H1 (cell line): ENCODE measurements around the gene CTSK. TPM values are rescaled to one million over a fixed set of nuclear protein-coding genes. Genes with fewer than 3 reads are reported as not detected.

ENCODE experiments used
- CTCF ChIA-PET: fragments of 300-600 bp; sonication (Branson Sonifier 250); formaldehyde crosslinking; loops from one replicate; lab custom pipeline; 2021; ENCODE audit not compliant: partially characterized antibody; lab: Charles Lee
- POLR2A ChIA-PET: fragments of 300-600 bp; sonication (Branson Sonifier 250); formaldehyde crosslinking; loops from one replicate; lab custom pipeline; 2021; ENCODE audit warnings: inconsistent platforms; ENCODE audit not compliant: partially characterized antibody; lab: Charles Lee
- DNase-seq, 2 experiments: peaks; one replicate each; pipeline versions ENCODE4 v3.0.0 to v3.0.0-alpha.2; 2010 to 2022; ENCODE audit warnings: low spot score in 2 of 2, low read depth in 1 of 2, mixed read lengths in 1 of 2
- FAIRE-seq: peaks from 2 replicates; lab custom pipeline; 2011; peaks lifted over from hg19 to GRCh38; lab: Jason Lieb, UNC
- H2AFZ ChIP-seq: 2 replicates; pipeline ENCODE4 v1.8.1; 2012; ENCODE audit warnings: low read length, inconsistent platforms
- H2AK5ac ChIP-seq: 2 replicates; pipeline ENCODE4 v1.6.1; 2013; ENCODE audit warnings: low read depth, low read length
- H2BK120ac ChIP-seq: replicated peaks from 2 replicates; pipeline ENCODE3; 2013; ENCODE audit warnings: low read depth, low read length, inconsistent platforms
- H2BK12ac ChIP-seq: 2 replicates; pipeline ENCODE4 v1.6.1; 2013; ENCODE audit warnings: low read depth, low read length
- H2BK15ac ChIP-seq: 2 replicates; pipeline ENCODE4 v1.6.1; 2013; ENCODE audit warnings: low read length
- H2BK20ac ChIP-seq: 2 replicates; pipeline ENCODE4 v1.6.1; 2013; ENCODE audit warnings: low read length
- H2BK5ac ChIP-seq: 2 replicates; pipeline ENCODE4 v1.6.1; 2013; ENCODE audit warnings: low read depth, low read length
- H3K14ac ChIP-seq: 2 replicates; pipeline ENCODE4 v1.6.1; 2013; ENCODE audit warnings: inconsistent platforms; ENCODE audit not compliant: insufficient read length
- H3K18ac ChIP-seq: 2 replicates; pipeline ENCODE4 v1.6.1; 2013; ENCODE audit warnings: low read length; ENCODE audit errors: extremely low read depth
- H3K23ac ChIP-seq: 2 replicates; pipeline ENCODE4 v1.6.1; 2013; ENCODE audit warnings: inconsistent platforms; ENCODE audit not compliant: insufficient read length
- H3K23me2 ChIP-seq: 2 replicates; pipeline ENCODE4 v1.6.1; 2013; ENCODE audit warnings: low read depth, low read length
- H3K27ac ChIP-seq: 2 replicates; pipeline ENCODE4 v1.6.1; 2011; ENCODE audit warnings: low read depth, low read length, inconsistent platforms
- H3K27me3 ChIP-seq, 4 experiments: replicated peaks in 1 of 4; 1 replicate in 1 of 4; 2 replicates in 3 of 4; pipeline versions ENCODE4 v1.6.1 to v1.8.1; 2011 to 2013; ENCODE audit warnings: low read length in 3 of 4, mild to moderate bottlenecking in 3 of 4, inconsistent platforms in 2 of 4, mixed read lengths in 2 of 4, moderate library complexity in 1 of 4; ENCODE audit not compliant: control insufficient read depth in 3 of 4, insufficient read depth in 3 of 4; ENCODE audit errors: extremely low read depth in 1 of 4
- H3K36me3 ChIP-seq, 4 experiments: 2 replicates each; pipeline versions ENCODE4 v1.6.1 to v1.8.1; 2011 to 2013; ENCODE audit warnings: mild to moderate bottlenecking in 4 of 4, low read length in 3 of 4, moderate library complexity in 2 of 4, control low read depth in 1 of 4, inconsistent platforms in 1 of 4; ENCODE audit not compliant: insufficient read depth in 4 of 4, control insufficient read depth in 2 of 4
- H3K4ac ChIP-seq: replicated peaks from 2 replicates; pipeline ENCODE3; 2013; ENCODE audit warnings: low read length, low read depth, mixed read lengths, inconsistent platforms; ENCODE audit not compliant: insufficient read length
- H3K4me1 ChIP-seq, 4 experiments: replicated peaks in 1 of 4; 1 replicate in 1 of 4; 2 replicates in 3 of 4; pipeline versions ENCODE4 v1.6.1 to v1.8.1; 2011 to 2013; ENCODE audit warnings: low read length in 3 of 4, inconsistent platforms in 2 of 4, mixed read lengths in 1 of 4; ENCODE audit not compliant: insufficient read depth in 4 of 4, control insufficient read depth in 3 of 4
- H3K4me2 ChIP-seq, 2 experiments: 2 replicates each; pipeline versions ENCODE4 v1.6.1 to v1.8.1; 2011 to 2013; ENCODE audit warnings: low read depth in 2 of 2, low read length in 2 of 2, control low read depth in 1 of 2, inconsistent platforms in 1 of 2, mild to moderate bottlenecking in 1 of 2; ENCODE audit not compliant: insufficient read depth in 1 of 2
- H3K4me3 ChIP-seq, 4 experiments: fragments of 200-600, 300-600 bp in 1 of 4; sonication (generic), shearing (Covaris generic), sonication (Bioruptor Twin) in 1 of 4; 2 replicates each; pipeline versions ENCODE4 v1.5.1 to v1.8.1; 2011 to 2016; ENCODE audit warnings: low read length in 4 of 4, low read depth in 3 of 4, control low read depth in 2 of 4, inconsistent platforms in 2 of 4, mild to moderate bottlenecking in 2 of 4, mixed read lengths in 1 of 4, moderate library complexity in 1 of 4; ENCODE audit not compliant: insufficient read depth in 2 of 4; ENCODE audit errors: extremely low read depth in 1 of 4
- H3K56ac ChIP-seq: replicated peaks from 2 replicates; pipeline ENCODE3; 2013; ENCODE audit warnings: low read depth, mild to moderate bottlenecking, mixed read lengths, low read length, inconsistent platforms; ENCODE audit not compliant: insufficient read length
- H3K79me1 ChIP-seq: 2 replicates; pipeline ENCODE4 v1.6.1; 2013; ENCODE audit warnings: low read depth, low read length, control low read depth
- H3K79me2 ChIP-seq, 2 experiments: 2 replicates each; pipeline versions ENCODE4 v1.6.1 to v1.8.1; 2012 to 2013; ENCODE audit warnings: low read length in 2 of 2, mild to moderate bottlenecking in 2 of 2, inconsistent platforms in 1 of 2; ENCODE audit not compliant: insufficient read depth in 2 of 2, control insufficient read depth in 1 of 2
- H3K9ac ChIP-seq, 4 experiments: replicated peaks in 1 of 4; 1 replicate in 1 of 4; 2 replicates in 3 of 4; pipeline versions ENCODE4 v1.6.1 to v1.8.1; 2011 to 2013; ENCODE audit warnings: low read depth in 3 of 4, low read length in 3 of 4, control low read depth in 2 of 4, mild to moderate bottlenecking in 2 of 4, moderate library complexity in 2 of 4, inconsistent platforms in 1 of 4; ENCODE audit errors: extremely low read depth in 1 of 4
- H3K9me3 ChIP-seq, 2 experiments: 2 replicates each; pipeline versions ENCODE4 v1.6.1 to v1.8.1; 2012 to 2013; ENCODE audit warnings: mild to moderate bottlenecking in 2 of 2, moderate library complexity in 2 of 2, control low read depth in 1 of 2, inconsistent platforms in 1 of 2, low read depth in 1 of 2, low read length in 1 of 2, mixed read lengths in 1 of 2; ENCODE audit not compliant: insufficient read depth in 2 of 2
- H4K20me1 ChIP-seq, 2 experiments: replicated peaks in 1 of 2; 2 replicates each; pipeline versions ENCODE3 to v1.8.1; 2011 to 2013; ENCODE audit warnings: inconsistent platforms in 2 of 2, low read length in 2 of 2, mild to moderate bottlenecking in 1 of 2; ENCODE audit not compliant: insufficient read depth in 2 of 2, control insufficient read depth in 1 of 2
- H4K5ac ChIP-seq: 2 replicates; pipeline ENCODE4 v1.6.1; 2013; ENCODE audit warnings: low read length, low read depth, mixed read lengths, inconsistent platforms; ENCODE audit not compliant: insufficient read length
- H4K8ac ChIP-seq: 2 replicates; pipeline ENCODE4 v1.8.0; 2013; ENCODE audit warnings: mild to moderate bottlenecking, moderate library complexity, low read length, inconsistent platforms; ENCODE audit not compliant: insufficient read depth; ENCODE audit errors: extremely low read depth
- H4K91ac ChIP-seq: replicated peaks from 2 replicates; pipeline ENCODE3; 2013; ENCODE audit warnings: low read length, mixed read lengths, inconsistent platforms; ENCODE audit not compliant: insufficient read length
- BACH1 ChIP-seq: IDR thresholded peaks from 2 replicates; pipeline ENCODE4 v1.6.1; 2012; ENCODE audit warnings: low read length, improper control_type of control experiment
- E2F6 ChIP-seq: IDR thresholded peaks from 2 replicates; pipeline ENCODE4 v1.6.1; 2012; ENCODE audit warnings: inconsistent platforms
- WGBS, 2 experiments: shearing (Covaris generic) in 1 of 2; methylation state at CpG; one replicate each; pipeline versions ENCODE4 v1.1.6 to v1.1.7; 2013 to 2015; ENCODE audit warnings: low lambda C conversion rate in 2 of 2, mixed read lengths in 2 of 2, inconsistent platforms in 1 of 2, low coverage in 1 of 2, missing lambda C conversion rate in 1 of 2; ENCODE audit not compliant: insufficient replicate concordance in 2 of 2, insufficient coverage in 1 of 2, insufficient read length in 1 of 2; ENCODE audit errors: extremely low coverage in 1 of 2, missing lambda C conversion rate in 1 of 2; 5-methylcytosine and 5-hydroxymethylcytosine counted together
- polyA plus RNA-seq, 7 experiments: library from polyadenylated mRNA; depleted of rRNA in 3 of 7; stranded (reverse) in 5 of 7; unstranded in 2 of 7; fragments of >200 nt in 5 of 7; fragments of 200-250 nt in 2 of 7; gene quantifications; 1 replicate in 5 of 7; 2 replicates in 1 of 7; 4 replicates in 1 of 7; pipeline versions ENCODE4 v1.2.1 to v1.2.3, GENCODE V29; 2011 to 2013; ENCODE audit warnings: missing spikeins in 2 of 7, mixed read lengths in 2 of 7
- total RNA-seq: library from RNA; stranded (reverse); fragmentation: NEBNext Ultra II Directional; extraction: Animal tissue kit (Norgen Biotek cat#: 25700); gene quantifications from 2 replicates; pipeline ENCODE4 v1.2.1, GENCODE V29; 2021

The CTSK gene
- total and polyA plus RNA-seq, 2 of the 8 experiments (the other 6 are each of a cell fraction or from before 2014, with no cell fraction given) = 2.7 to 4.2 TPM

DNA sequence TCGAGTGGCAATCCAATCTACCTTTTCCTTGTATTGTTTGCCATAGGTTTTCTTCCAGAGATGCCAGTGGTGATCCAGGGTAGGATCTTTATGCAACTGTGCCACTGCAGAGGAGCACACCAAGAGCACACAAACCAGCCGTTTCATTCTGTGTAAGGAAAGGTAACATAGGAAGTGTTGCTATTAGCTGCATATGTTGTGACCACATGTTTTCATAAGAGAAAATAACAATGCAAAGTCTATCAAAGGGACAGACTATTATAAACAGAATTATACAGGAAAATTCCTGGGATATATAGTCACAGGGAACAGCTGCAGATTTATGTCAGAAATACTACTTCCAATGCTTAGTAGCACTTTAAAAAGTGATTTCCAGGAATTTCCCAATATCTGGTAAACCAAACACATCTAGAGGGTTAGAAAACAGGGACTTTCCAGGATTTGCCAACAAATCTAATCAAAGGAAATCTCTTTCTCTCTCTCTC lies 43.4 kb downstream of the CTSK start:
- H2BK20ac ChIP-seq = no peak overlapping the region
- H2AFZ ChIP-seq = no peak overlapping the region
- H3K4ac ChIP-seq = no peak overlapping the region
- no peak overlapping the region for H2BK15ac ChIP-seq
- no peak overlapping the region for H3K23ac ChIP-seq
- H3K9ac ChIP-seq = no peak overlapping the region
- no peak overlapping the region for H4K8ac ChIP-seq
- H2BK120ac ChIP-seq = no peak overlapping the region
- ChIA-PET POLR2A (interaction anchor here (1.0 kb wide), 1 partner anchor 11 kb away, joined by 6 read pairs; no protein-coding TSS in a partner anchor), CTCF (interaction anchor here (1.7 kb wide), 1 partner anchor 49 kb away, joined by 5 read pairs; no protein-coding TSS in a partner anchor)
- H3K36me3 ChIP-seq = no peaks in the 10 kb centered on the region
- H3K18ac ChIP-seq = no peak overlapping the region
- no peak for FAIRE-seq
- no peak overlapping the region for H2AK5ac ChIP-seq
- no peak overlapping the region for H3K14ac ChIP-seq
- H3K4me2 ChIP-seq = no peak overlapping the region
- WGBS, 2 experiments = 91% methylated on average over 2 of the region's 2 CpGs; no CpG with 5 or more reads in 1 of the 2 experiments
- no peaks in the 10 kb centered on the region for H3K4me1 ChIP-seq
- H3K79me2 ChIP-seq = no peaks in the 10 kb centered on the region
- H3K27ac ChIP-seq = no peak overlapping the region
- H2BK12ac ChIP-seq = no peak overlapping the region
- H3K4me3 ChIP-seq = no peak overlapping the region
- H2BK5ac ChIP-seq = no peak overlapping the region
- H3K56ac ChIP-seq = no peak overlapping the region
- no peak for DNase-seq
- H4K20me1 ChIP-seq = no peaks in the 10 kb centered on the region
- H4K91ac ChIP-seq = no peak overlapping the region
- no peaks in the 10 kb centered on the region for H3K27me3 ChIP-seq
- peaks cover 0 to 5% of the 10 kb centered on the region in 2 experiments; a peak in 1 of 4 replicates for H3K9me3 ChIP-seq
- H3K79me1 ChIP-seq = no peaks in the 10 kb centered on the region
- no peak overlapping the region for H4K5ac ChIP-seq
- H3K23me2 ChIP-seq = no peaks in the 10 kb centered on the region; the same call in 1 of the 2 replicates
- TF ChIP-seq BACH1 (no peak), E2F6 (no peak)
